Astrocyte of the cerebellum (primary cell): ENCODE measurements around the gene ARRB1.

Experiments used
- DNase-seq: peaks from one replicate; pipeline ENCODE4 v3.0.0-alpha.2; 2011; ENCODE audit warnings: low read depth
- H3K4me3 ChIP-seq: 2 replicates; pipeline ENCODE4 v1.5.1; 2011; ENCODE audit warnings: mild to moderate bottlenecking, low read depth, low read length, moderate library complexity
- CTCF ChIP-seq: IDR thresholded peaks from 2 replicates; pipeline ENCODE4 v1.5.1; 2012; ENCODE audit warnings: low read length, low read depth, moderate library complexity, mild to moderate bottlenecking; ENCODE audit errors: missing control alignments
- in situ Hi-C: cut with HindIII; loops from 2 replicates; pipeline ENCODE4 v1.10.0; 2017; ENCODE audit warnings: low sequenced_read_pairs

ARRB1 gene

GRCh38 chr11:75241036-75241905, 110.2 kb downstream of the ARRB1 start:
- H3K4me3 ChIP-seq = peak overlapping the region; percentile 32
- in situ Hi-C loops = no loop called here
- TF ChIP-seq CTCF = peak; percentile 52
- peak; percentile 27 for DNase-seq

GRCh38 chr11:75240311-75241035, 111.0 kb downstream of the ARRB1 start, which contains the start of gene TPBGL:
Gene TPBGL, plus strand, starts transcription at chr11:75240774. Its CDS starts 276 bp downstream, at chr11:75241050.
- H3K4me3 ChIP-seq = peak within 1 kb of the TSS; percentile 21
- TF ChIP-seq CTCF = no peak
- no peak for DNase-seq
- in situ Hi-C loops = no loop called here

GRCh38 chr11:75239531-75240290, 111.8 kb downstream of the ARRB1 start:
- no peak overlapping the region for H3K4me3 ChIP-seq
- TF ChIP-seq CTCF = no peak
- in situ Hi-C loops = no loop called here
- DNase-seq = no peak

GRCh38 chr11:75238595-75239440, 112.6 kb downstream of the ARRB1 start:
- DNase-seq = no peak
- TF ChIP-seq CTCF = no peak
- H3K4me3 ChIP-seq = no peak overlapping the region
- in situ Hi-C loops = no loop called here

GRCh38 chr11:75237050-75237449, 114.4 kb downstream of the ARRB1 start:
- no peak for DNase-seq
- in situ Hi-C loops = no loop called here
- TF ChIP-seq CTCF = no peak
- no peak overlapping the region for H3K4me3 ChIP-seq

GRCh38 chr11:75236062-75236461, 115.4 kb downstream of the ARRB1 start:
- TF ChIP-seq CTCF = no peak
- in situ Hi-C loops = no loop called here
- DNase-seq = no peak
- no peak overlapping the region for H3K4me3 ChIP-seq
